ENCODE data around the gene TENM3.

Gene TENM3

GRCh38 chr4:182344968-182345367 is 101.8 kb downstream of the TENM3 start:
- no peak for ATAC-seq (ENCODE audit: insufficient read depth, low read depth)
- no peak overlapping the region for H2AFZ ChIP-seq (ENCODE audit: low read depth, low read length)
- no peak overlapping the region for H3K4me2 ChIP-seq (ENCODE audit: insufficient read depth, low read length)
- no peak for DNase-seq
- TF ChIP-seq EZH2 (IDR thresholded peaks at IDR 0.05; ENCODE audit: borderline replicate concordance, low read depth, low read length, severe bottlenecking) (no peak), CTCF (IDR thresholded peaks at IDR 0.05; ENCODE audit: borderline replicate concordance, extremely low read depth, low read length, poor library complexity, severe bottlenecking) (no peak)
- no peak overlapping the region for H3K4me3 ChIP-seq (ENCODE audit: low read depth in 1 of 2, low read length in 2 of 2)
- H4K20me1 ChIP-seq (ENCODE audit: insufficient read depth, low read length) = no peaks in the 10 kb centered on the region
- H3K27ac ChIP-seq (ENCODE audit: low read length) = no peak overlapping the region
- H3K79me2 ChIP-seq (ENCODE audit: insufficient read depth, low read length) = no peaks in the 10 kb centered on the region
- no peak overlapping the region for H3K9ac ChIP-seq (ENCODE audit: low read depth, low read length)
- H3K9me3 ChIP-seq (ENCODE audit: insufficient read depth, low read length, severe bottlenecking) = no peaks in the 10 kb centered on the region
- no peaks in the 10 kb centered on the region for H3K36me3 ChIP-seq (ENCODE audit: insufficient read depth, low read length)
- no peaks in the 10 kb centered on the region for H3K4me1 ChIP-seq (ENCODE audit: insufficient read depth, low read length)
- H3K27me3 ChIP-seq (ENCODE audit: insufficient read depth, low read length, poor library complexity) = no peaks in the 10 kb centered on the region

- Histone ChIP-seq H3K36me3 (ENCODE audit: insufficient read depth, low read length) (no peaks in the 10 kb centered on the region), H3K27me3 (ENCODE audit: insufficient read depth, low read length, poor library complexity) (no peaks in the 10 kb centered on the region), H3K27ac (ENCODE audit: low read length) (no peak overlapping the region), H3K4me1 (ENCODE audit: insufficient read depth, low read length) (no peaks in the 10 kb centered on the region), H3K79me2 (ENCODE audit: insufficient read depth, low read length) (no peaks in the 10 kb centered on the region), H2AFZ (ENCODE audit: low read depth, low read length) (no peak overlapping the region), H3K4me3 (ENCODE audit: low read depth in 1 of 2, low read length in 2 of 2) (no peak overlapping the region), H3K9me3 (ENCODE audit: insufficient read depth, low read length, severe bottlenecking) (no peaks in the 10 kb centered on the region), H3K9ac (ENCODE audit: low read depth, low read length) (no peak overlapping the region), H3K4me2 (ENCODE audit: insufficient read depth, low read length) (no peak overlapping the region), H4K20me1 (ENCODE audit: insufficient read depth, low read length) (no peaks in the 10 kb centered on the region)
- DNase-seq (no peak), ATAC-seq (ENCODE audit: insufficient read depth, low read depth) (no peak)
- TF ChIP-seq EZH2 (IDR thresholded peaks at IDR 0.05; ENCODE audit: borderline replicate concordance, low read depth, low read length, severe bottlenecking) (no peak), CTCF (IDR thresholded peaks at IDR 0.05; ENCODE audit: borderline replicate concordance, extremely low read depth, low read length, poor library complexity, severe bottlenecking) (no peak)
These were observed 103.0 kb downstream of the TENM3 start for GRCh38 chr4:182346250-182346649.

GRCh38 chr4:182346675-182347375 is 103.6 kb downstream of the TENM3 start:
- no peaks in the 10 kb centered on the region for H3K9me3 ChIP-seq (ENCODE audit: insufficient read depth, low read length, severe bottlenecking)

More at GRCh38 chr4:182346675-182347375, 103.6 kb downstream of the TENM3 start:
- H3K4me1 ChIP-seq (ENCODE audit: insufficient read depth, low read length) = no peaks in the 10 kb centered on the region
- H3K27me3 ChIP-seq (ENCODE audit: insufficient read depth, low read length, poor library complexity) = no peaks in the 10 kb centered on the region
- H3K79me2 ChIP-seq (ENCODE audit: insufficient read depth, low read length) = no peaks in the 10 kb centered on the region
- H3K27ac ChIP-seq (ENCODE audit: low read length) = no peak overlapping the region
- H3K9ac ChIP-seq (ENCODE audit: low read depth, low read length) = no peak overlapping the region
- H4K20me1 ChIP-seq (ENCODE audit: insufficient read depth, low read length) = no peaks in the 10 kb centered on the region
- H2AFZ ChIP-seq (ENCODE audit: low read depth, low read length) = no peak overlapping the region
- no peak for ATAC-seq (ENCODE audit: insufficient read depth, low read depth)
- no peak for DNase-seq
- TF ChIP-seq EZH2 (IDR thresholded peaks at IDR 0.05; ENCODE audit: borderline replicate concordance, low read depth, low read length, severe bottlenecking) (no peak), CTCF (IDR thresholded peaks at IDR 0.05; ENCODE audit: borderline replicate concordance, extremely low read depth, low read length, poor library complexity, severe bottlenecking) (no peak)
- H3K4me2 ChIP-seq (ENCODE audit: insufficient read depth, low read length) = no peak overlapping the region
- no peaks in the 10 kb centered on the region for H3K36me3 ChIP-seq (ENCODE audit: insufficient read depth, low read length)
- H3K4me3 ChIP-seq (ENCODE audit: low read depth in 1 of 2, low read length in 2 of 2) = no peak overlapping the region
